Activated B cell treated with CpG ODN at 0.5 μM for 24 hours (primary cell): Measurements from ENCODE around the gene RNPS1. TPM values are rescaled to one million over a fixed set of nuclear protein-coding genes. Genes with fewer than 3 reads are reported as not detected.

Experiments used
- ATAC-seq: fragments of 200-7000 bp; cut with Tn5 transposase; one replicate; pipeline ENCODE4 v1.10.0; 2021; ENCODE audit warnings: low read depth, mild to moderate bottlenecking, moderate library complexity
- CTCF ChIA-PET: fragments of 350-600 bp; sonication (Branson Sonifier 250); formaldehyde crosslinking; loops from one replicate; lab custom pipeline; 2021; ENCODE audit warnings: antibody characterized with exemption; lab: Charles Lee
- POLR2A ChIA-PET: fragments of 350-600 bp; sonication (Branson Sonifier 250); formaldehyde crosslinking; loops from one replicate; lab custom pipeline; 2021; ENCODE audit warnings: antibody characterized with exemption; lab: Charles Lee
- DNase-seq: peaks from one replicate; pipeline ENCODE4 v3.0.0; 2022
- H3K27ac Mint-ChIP-seq: one replicate; pipeline ENCODE4 v1.8.0; 2020; ENCODE audit warnings: mixed read lengths
- H3K27me3 Mint-ChIP-seq: one replicate; pipeline ENCODE4 v1.8.0; 2021; ENCODE audit warnings: mixed read lengths
- H3K36me3 Mint-ChIP-seq: one replicate; pipeline ENCODE4 v1.8.0; 2021; ENCODE audit warnings: low read depth, mixed read lengths
- H3K4me1 Mint-ChIP-seq: one replicate; pipeline ENCODE4 v1.8.0; 2021; ENCODE audit warnings: mixed read lengths
- H3K4me3 Mint-ChIP-seq: one replicate; pipeline ENCODE4 v1.8.0; 2020; ENCODE audit warnings: mild to moderate bottlenecking, mixed read lengths
- H3K9me3 Mint-ChIP-seq: one replicate; pipeline ENCODE4 v1.8.0; 2020; ENCODE audit warnings: mixed read lengths
- intact Hi-C: fragments of 100-400 bp; cut with micrococcal nuclease; formaldehyde crosslinking; loops from one replicate; pipeline ENCODE4 v1.15.1; 2024
- total RNA-seq: library from RNA; stranded (reverse); gene quantifications from 2 replicates; pipeline ENCODE4 v1.2.3, GENCODE V29; 2022
- TF ChIP-seq, protein P1 (sequence below): fragments of 200-600 bp; IDR thresholded peaks from one replicate; pipeline ENCODE4 v1.8.0; 2022; ENCODE audit warnings: antibody characterized with exemption, mild to moderate bottlenecking

The RNPS1 gene
- total RNA-seq, 1 donor from 2014 or later, result 232 TPM

- Mint-ChIP-seq H3K27ac (no peak overlapping the region), H3K36me3 (peaks cover 33% of the 10 kb centered on the region), H3K4me1 (peaks cover 20% of the 10 kb centered on the region), H3K27me3 (no peaks in the 10 kb centered on the region), H3K9me3 (no peaks in the 10 kb centered on the region), H3K4me3 (no peak overlapping the region)
- ATAC-seq, result no peak
- ChIA-PET POLR2A (interaction anchor here (1.0 to 2.2 kb wide), 3 partner anchors 12 to 71 kb away, joined by 3 to 8 read pairs (median 3); partner anchors contain the start of genes ECI1 and TRAF7), CTCF (no interaction called here)
- no peak for DNase-seq
- intact Hi-C loops, result loop anchor here (10.0 kb wide), 1 partner anchor 198 kb away; the partner anchor contains the start of gene CCNF
- TF ChIP-seq, protein P1, sequence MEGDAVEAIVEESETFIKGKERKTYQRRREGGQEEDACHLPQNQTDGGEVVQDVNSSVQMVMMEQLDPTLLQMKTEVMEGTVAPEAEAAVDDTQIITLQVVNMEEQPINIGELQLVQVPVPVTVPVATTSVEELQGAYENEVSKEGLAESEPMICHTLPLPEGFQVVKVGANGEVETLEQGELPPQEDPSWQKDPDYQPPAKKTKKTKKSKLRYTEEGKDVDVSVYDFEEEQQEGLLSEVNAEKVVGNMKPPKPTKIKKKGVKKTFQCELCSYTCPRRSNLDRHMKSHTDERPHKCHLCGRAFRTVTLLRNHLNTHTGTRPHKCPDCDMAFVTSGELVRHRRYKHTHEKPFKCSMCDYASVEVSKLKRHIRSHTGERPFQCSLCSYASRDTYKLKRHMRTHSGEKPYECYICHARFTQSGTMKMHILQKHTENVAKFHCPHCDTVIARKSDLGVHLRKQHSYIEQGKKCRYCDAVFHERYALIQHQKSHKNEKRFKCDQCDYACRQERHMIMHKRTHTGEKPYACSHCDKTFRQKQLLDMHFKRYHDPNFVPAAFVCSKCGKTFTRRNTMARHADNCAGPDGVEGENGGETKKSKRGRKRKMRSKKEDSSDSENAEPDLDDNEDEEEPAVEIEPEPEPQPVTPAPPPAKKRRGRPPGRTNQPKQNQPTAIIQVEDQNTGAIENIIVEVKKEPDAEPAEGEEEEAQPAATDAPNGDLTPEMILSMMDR, result no peak
Measured at GRCh38 chr16:2226918-2227317, 41.0 kb downstream of the RNPS1 start.

- Mint-ChIP-seq H3K27ac (no peak overlapping the region), H3K4me3 (no peak overlapping the region), H3K27me3 (no peaks in the 10 kb centered on the region), H3K36me3 (peaks cover 28% of the 10 kb centered on the region), H3K4me1 (peaks cover 20% of the 10 kb centered on the region), H3K9me3 (no peaks in the 10 kb centered on the region)
- ChIA-PET CTCF (no interaction called here), POLR2A (interaction anchor here (0.6 to 2.2 kb wide), 5 partner anchors 13 to 225 kb away, joined by 3 to 10 read pairs (median 3); partner anchors contain the start of genes ECI1 and TRAF7)
- TF ChIP-seq, protein P1, result no peak
- ATAC-seq, result no peak
- intact Hi-C loops, result loop anchor here (10.0 kb wide), 1 partner anchor 198 kb away; the partner anchor contains the start of gene CCNF
- no peak for DNase-seq
Measured at GRCh38 chr16:2226245-2226793, 41.6 kb downstream of the RNPS1 start.

- TF ChIP-seq, protein P1, result no peak
- intact Hi-C loops, result loop anchor here (1.0 to 10.0 kb wide), 7 partner anchors 9 to 236 kb away; partner anchors contain the start of genes CCNF, ECI1, MLST8 and RNPS1
- peak; percentile 1 for ATAC-seq
- peak overlapping the region; percentile 59 for H3K27ac Mint-ChIP-seq
- peak overlapping the region; percentile 81 for H3K4me3 Mint-ChIP-seq
- no peak for DNase-seq
- ChIA-PET POLR2A (interaction anchor here (1.4 to 1.9 kb wide), 2 partner anchors 27 to 69 kb away, joined by 5 to 10 read pairs; partner anchors contain the start of genes ECI1 and TRAF7), CTCF (no interaction called here)
- no peaks in the 10 kb centered on the region for H3K9me3 Mint-ChIP-seq
- peaks cover 16% of the 10 kb centered on the region for H3K36me3 Mint-ChIP-seq
- H3K4me1 Mint-ChIP-seq, result peaks cover 20% of the 10 kb centered on the region
- no peaks in the 10 kb centered on the region for H3K27me3 Mint-ChIP-seq
Measured at GRCh38 chr16:2223942-2224486, 43.9 kb downstream of the RNPS1 start.

- DNase-seq (peak; percentile 98), ATAC-seq (peak; percentile 98)
- Mint-ChIP-seq H3K4me3 (peak within 1 kb of the TSS; percentile 81), H3K9me3 (no peaks in the 10 kb centered on the region), H3K27ac (peak within 1 kb of the TSS; percentile 59), H3K4me1 (peaks cover 20% of the 10 kb centered on the region), H3K27me3 (no peaks in the 10 kb centered on the region), H3K36me3 (peaks cover 12% of the 10 kb centered on the region)
- intact Hi-C loops, result loop anchor here (1.0 to 10.0 kb wide), 7 partner anchors 8 to 237 kb away; partner anchors contain the start of genes CCNF, ECI1, MLST8 and RNPS1
- ChIA-PET POLR2A (interaction anchor here (1.2 to 1.9 kb wide), 3 partner anchors 28 to 68 kb away, joined by 4 to 10 read pairs (median 5); partner anchors contain the start of genes ECI1 and TRAF7), CTCF (no interaction called here)
- TF ChIP-seq, protein P1, result no peak
Measured at GRCh38 chr16:2223221-2223941, 44.5 kb downstream of the RNPS1 start, which contains the start of gene E4F1. E4F1 (plus strand) TSS chr16:2223591; CDS start chr16:2223614, 23 bp downstream.
